GM13976 (cell line): ENCODE data around the gene SPTBN4.

Experiments
- DNase-seq: peaks from one replicate; pipeline ENCODE4 v3.0.0; 2012; ENCODE audit warnings: low spot score
- in situ Hi-C: fragments of 300-500 bp; cut with MboI; formaldehyde crosslinking; loops from one replicate; pipeline ENCODE4 v1.12.0; 2022; ENCODE audit warnings: low sequenced_read_pairs, mixed read lengths, inconsistent platforms; ENCODE audit not compliant: unreplicated experiment
- TF ChIP-seq, protein P1 (sequence below): IDR thresholded peaks from 2 replicates; pipeline ENCODE4 v1.5.1; 2012; ENCODE audit warnings: borderline replicate concordance, mild to moderate bottlenecking; ENCODE audit not compliant: insufficient read depth; ENCODE audit errors: extremely low read depth, missing control alignments, control extremely low read depth

Gene SPTBN4

DNA sequence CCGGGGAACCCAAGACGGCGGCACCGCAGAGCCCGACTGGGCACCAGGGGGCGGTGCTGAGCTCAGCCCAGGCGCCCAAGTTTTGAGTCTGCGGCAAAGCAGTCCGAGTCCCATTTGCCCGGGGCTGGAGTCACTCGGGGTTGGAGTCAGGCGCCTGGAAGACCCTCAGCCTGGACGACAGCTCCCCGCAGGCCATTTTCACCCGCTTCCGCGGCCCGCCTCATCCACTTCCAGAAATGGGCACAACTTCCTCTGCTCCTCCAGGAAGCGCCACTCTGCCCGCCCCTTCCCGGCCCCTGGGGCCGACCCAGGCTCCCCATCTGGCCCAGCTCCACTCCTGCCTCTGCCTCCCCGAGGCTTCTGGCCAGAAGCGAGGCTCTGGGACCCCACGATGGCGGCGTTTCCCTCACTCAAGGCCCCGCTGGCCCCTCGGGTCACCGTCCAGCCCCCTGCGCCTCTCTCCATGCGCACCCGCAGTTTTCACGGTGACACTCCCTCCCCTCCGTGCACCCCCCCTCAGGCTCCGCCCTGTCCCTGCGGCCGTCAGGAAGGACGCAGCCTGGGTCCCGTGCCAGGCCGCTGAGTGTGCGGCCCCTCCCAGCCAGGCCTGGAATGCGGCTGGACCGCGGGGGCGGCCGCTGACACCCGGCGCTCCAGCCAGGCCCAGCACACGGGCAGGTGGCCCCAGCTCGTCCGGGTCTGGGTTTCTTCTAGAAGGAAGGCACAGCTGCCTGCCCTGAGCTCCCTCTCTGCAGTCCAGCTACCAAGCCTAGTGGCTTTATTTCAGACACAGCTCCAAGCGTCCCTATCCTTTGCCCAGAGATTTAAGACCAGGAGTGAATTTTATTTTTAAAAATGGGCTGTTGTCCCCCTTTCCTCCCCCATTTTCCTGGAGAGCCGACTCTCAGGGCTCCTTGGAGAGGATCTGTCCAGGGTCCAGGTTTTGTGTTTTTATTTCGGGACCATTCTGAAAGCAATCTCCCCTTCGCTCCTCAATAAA is 45.7 kb upstream of the SPTBN4 start:
- TF ChIP-seq, protein P1, sequence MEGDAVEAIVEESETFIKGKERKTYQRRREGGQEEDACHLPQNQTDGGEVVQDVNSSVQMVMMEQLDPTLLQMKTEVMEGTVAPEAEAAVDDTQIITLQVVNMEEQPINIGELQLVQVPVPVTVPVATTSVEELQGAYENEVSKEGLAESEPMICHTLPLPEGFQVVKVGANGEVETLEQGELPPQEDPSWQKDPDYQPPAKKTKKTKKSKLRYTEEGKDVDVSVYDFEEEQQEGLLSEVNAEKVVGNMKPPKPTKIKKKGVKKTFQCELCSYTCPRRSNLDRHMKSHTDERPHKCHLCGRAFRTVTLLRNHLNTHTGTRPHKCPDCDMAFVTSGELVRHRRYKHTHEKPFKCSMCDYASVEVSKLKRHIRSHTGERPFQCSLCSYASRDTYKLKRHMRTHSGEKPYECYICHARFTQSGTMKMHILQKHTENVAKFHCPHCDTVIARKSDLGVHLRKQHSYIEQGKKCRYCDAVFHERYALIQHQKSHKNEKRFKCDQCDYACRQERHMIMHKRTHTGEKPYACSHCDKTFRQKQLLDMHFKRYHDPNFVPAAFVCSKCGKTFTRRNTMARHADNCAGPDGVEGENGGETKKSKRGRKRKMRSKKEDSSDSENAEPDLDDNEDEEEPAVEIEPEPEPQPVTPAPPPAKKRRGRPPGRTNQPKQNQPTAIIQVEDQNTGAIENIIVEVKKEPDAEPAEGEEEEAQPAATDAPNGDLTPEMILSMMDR, result peak; percentile 93
- DNase-seq, result peak; percentile 84
- in situ Hi-C loops, result no loop called here

DNA sequence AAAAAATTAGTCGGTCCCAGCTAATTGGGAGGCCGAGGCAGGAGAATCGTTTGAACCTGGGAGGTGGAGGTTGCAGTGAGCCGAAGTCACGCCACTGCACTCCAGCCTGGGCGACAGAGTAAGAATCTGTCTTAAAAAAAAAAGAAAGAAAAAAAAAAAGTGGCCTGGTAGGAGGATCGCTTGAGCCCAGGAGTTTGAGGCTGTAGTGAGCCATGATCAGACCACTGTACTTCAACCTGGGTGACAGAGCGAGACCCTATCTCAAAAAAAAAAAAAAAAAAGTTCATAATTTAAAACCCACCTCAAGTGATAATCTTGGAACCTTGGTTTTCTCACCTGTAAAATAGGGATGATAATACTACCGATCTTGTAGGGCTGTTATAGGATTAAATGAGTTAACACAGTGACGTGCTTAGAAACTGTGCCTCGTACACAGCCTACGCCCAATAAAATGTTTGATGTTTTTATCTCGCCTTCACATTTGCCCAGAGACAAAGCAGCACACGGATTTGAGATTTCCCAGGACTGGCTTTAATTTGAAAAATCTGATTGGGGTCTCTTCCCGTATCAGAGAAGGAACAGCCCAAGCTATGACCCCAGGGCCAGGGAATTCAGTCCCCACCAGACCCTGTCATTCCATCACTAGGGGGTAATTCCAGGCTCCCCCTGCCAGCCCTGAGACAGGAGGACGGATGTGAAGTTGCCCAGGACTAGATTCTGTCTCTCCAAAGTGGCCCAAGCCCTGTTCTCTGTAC is 44.6 kb upstream of the SPTBN4 start:
- DNase-seq, result no peak
- in situ Hi-C loops, result no loop called here
- TF ChIP-seq, protein P1, result no peak

DNA sequence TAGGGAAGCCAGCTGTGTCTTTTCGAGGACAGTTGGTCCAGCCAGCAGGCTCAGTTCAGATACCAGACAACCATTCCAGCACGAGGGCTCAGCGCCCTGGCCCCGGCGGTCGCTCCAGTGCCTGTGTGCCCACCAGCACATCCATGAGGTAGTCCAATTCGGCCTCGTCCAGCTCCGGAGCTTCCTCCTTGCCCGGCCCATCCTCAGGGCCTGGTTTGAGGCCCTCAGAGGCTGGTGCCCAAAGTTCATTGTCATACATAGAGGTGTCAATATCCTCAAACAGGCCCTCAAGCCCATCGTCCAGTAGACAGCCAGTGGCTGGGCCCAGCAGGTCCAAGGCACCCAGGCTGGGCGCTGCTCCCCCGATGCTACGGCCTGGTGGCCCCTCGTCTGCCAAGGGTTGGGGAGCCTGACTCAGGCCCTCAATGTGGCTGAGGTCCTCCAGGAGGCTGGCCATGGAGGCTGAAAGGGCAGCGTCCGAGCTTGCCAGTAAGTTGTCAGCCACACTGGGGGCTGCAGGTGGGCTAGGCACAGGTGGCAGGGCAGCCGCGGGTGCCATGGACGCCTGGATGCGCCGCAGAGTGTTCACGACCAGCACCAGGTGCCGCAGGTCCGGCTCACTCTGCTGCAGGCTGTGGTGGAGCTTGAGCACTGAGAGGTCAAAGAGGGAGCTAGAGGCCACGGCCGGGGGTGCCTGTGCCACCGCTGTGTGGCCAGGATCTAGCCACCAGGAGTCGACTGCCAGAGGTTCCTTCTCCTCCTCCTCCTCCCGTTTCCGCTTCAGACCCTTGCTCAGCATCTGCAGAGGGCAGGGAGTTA is 43.8 kb upstream of the SPTBN4 start:
- DNase-seq, result no peak
- TF ChIP-seq, protein P1, result no peak
- in situ Hi-C loops, result no loop called here

DNA sequence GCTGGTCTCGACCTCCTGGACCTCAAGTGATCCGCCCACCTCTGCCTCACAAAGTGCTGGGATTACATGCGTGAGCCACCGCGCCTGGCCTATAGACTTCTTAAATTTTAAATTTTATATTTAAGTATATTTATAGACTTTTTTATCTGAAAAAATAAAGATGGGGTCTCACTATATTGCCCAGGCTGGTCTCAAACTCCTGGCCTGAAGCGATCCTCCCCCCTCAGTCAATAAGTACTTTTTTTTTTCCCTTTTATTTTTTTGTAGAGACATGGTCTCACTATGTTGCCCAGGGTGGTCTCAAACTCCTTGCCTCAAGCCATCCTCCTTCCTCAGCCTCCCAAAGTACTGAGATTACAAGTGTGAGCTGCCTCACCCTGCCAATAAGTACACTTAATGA is 42.9 kb upstream of the SPTBN4 start:
- DNase-seq, result no peak
- TF ChIP-seq, protein P1, result no peak
- in situ Hi-C loops, result no loop called here

DNA sequence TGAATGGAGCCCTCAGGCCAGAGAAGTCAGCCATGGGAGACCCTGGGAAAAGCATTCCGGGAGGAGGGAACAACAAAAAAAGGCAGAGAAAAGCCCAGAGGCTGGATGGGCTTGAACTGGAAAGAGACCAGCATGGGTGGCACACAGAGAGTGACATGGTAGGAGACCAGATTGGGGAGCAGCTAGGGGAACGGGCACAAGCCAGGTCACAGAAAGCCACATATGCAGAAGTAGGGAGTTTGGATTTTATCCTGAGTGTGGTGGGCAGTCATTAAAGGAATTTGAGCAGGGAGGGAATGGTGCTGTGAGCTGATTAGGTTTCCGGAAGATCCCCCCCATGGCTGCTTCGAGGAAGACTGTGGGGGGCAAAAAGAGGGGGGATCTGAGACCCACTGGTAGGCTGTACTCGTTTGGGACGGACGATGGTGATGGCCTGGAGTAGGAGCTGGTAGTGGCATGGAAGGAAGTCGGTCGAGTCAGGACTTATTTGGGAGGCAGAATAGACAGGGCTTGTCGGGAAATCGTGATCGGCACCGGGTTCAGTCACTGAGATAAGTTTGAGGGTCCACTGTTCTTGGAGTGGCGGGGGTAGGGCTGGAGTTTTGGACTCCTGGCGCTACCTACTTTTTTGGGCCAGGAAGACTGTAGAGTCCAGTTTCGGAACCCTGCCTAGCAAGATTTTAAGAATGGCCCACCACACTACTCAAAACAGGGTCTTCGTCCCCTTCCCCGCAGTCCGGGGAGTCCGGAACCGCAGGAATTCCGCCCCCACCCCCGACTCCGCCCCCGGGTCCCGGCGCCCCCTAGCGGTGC is 42.0 kb upstream of the SPTBN4 start:
- TF ChIP-seq, protein P1, result no peak
- DNase-seq, result no peak
- in situ Hi-C loops, result no loop called here
